ENCODE results near the gene MIB2. TPM values are rescaled to one million over a fixed set of nuclear protein-coding genes. Genes with fewer than 3 reads are reported as not detected.
"Not testable (repeated sequence)": the region's sequence is repeated elsewhere in the genome, so short reads cannot be mapped to it uniquely, and the experiment has no call there.

MIB2 gene
- total RNA-seq, 1 donor from 2014 or later: 85.0 TPM

GRCh38 chr1:1626207-1627141 lies 11.2 kb downstream of the MIB2 start:
- DNase-seq (ENCODE audit: low spot score): no peak

DNA sequence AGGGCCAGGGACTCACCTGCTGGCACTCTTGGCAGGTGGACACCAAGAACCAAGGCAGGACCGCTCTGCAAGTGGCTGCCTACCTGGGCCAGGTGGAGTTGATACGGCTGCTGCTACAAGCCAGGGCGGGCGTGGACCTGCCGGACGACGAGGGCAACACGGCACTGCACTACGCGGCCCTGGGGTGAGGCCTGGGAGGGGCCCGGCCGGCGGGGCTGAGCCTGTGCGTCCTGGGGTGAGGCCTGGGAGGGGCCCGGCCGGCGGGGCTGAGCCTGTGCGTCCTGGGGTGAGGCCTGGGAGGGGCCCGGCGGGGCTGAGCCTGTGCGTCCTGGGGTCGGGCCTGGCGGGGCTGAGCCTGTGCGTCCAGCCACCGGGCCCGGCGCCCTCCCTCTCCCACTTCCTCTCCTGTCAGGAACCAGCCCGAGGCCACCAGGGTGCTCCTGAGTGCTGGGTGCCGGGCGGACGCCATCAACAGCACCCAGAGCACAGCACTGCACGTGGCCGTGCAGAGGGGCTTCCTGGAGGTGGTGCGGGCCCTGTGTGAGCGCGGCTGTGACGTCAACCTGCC lies 12.0 kb downstream of the MIB2 start:
- peak; percentile 17 for DNase-seq (ENCODE audit: low spot score)

- DNase-seq (ENCODE audit: low spot score): no peak
Observed at GRCh38 chr1:1627829-1628753, 12.8 kb downstream of the MIB2 start.

DNA sequence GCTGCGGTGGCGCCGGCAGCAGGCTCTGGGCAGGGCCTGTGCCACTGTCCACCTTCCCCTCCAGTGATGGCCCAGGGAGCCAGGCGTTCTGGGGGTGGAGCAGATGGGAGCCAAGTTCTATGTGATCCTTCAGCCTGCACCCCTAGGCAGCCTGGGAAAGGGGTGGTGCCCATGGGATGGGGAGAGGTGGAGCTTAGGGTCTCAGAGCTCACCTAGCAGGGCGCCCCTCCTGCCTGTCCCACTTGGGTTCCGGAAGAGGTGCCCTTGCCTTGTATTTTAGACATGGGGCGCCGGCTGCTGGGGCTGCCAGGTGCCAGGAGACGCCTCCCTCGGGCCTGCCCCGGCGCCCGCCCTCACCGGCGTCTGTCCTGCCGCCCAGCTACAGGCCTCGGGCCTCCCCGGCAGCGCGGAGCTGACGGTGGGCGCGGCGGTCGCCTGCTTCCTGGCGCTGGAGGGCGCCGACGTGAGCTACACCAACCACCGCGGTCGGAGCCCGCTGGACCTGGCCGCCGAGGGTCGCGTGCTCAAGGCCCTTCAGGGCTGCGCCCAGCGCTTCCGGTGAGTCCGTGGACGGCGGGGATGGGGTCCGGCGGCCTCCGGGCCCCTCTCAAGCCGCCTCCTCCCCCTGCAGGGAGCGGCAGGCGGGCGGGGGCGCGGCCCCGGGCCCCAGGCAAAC lies 13.6 kb downstream of the MIB2 start:
- DNase-seq (ENCODE audit: low spot score): peak; percentile 59

DNA sequence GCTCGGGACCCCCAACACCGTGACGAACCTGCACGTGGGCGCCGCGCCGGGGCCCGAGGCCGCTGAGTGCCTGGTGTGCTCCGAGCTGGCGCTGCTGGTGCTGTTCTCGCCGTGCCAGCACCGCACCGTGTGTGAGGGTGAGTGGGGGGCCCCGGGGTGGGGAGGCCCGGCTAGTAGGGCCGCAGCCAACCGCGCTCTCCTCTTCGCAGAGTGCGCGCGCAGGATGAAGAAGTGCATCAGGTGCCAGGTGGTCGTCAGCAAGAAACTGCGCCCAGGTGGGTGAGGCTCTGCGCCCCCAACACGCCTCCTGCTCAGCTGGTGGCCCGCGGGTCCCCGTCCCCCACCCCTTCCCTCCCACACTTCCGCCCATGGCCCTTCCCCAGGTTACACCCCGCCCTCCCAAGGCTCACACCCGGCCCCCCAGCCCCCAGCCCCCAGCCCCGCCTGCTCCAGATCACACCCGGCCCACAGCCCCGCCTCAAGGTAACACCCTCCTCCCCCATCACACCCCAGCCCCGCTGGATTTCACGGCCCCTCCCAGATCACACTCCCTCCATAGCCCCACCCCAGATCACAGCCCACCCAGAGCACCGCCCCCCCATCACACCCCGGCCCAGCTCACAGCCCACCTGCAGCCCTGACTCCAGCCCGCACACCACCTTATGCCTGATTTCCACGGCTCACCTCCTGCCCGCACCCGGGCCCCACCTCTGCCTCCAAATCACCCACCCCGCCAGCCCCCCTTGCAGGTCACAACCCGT lies 14.3 kb downstream of the MIB2 start:
- peak; percentile 35 for DNase-seq (ENCODE audit: low spot score)

DNA sequence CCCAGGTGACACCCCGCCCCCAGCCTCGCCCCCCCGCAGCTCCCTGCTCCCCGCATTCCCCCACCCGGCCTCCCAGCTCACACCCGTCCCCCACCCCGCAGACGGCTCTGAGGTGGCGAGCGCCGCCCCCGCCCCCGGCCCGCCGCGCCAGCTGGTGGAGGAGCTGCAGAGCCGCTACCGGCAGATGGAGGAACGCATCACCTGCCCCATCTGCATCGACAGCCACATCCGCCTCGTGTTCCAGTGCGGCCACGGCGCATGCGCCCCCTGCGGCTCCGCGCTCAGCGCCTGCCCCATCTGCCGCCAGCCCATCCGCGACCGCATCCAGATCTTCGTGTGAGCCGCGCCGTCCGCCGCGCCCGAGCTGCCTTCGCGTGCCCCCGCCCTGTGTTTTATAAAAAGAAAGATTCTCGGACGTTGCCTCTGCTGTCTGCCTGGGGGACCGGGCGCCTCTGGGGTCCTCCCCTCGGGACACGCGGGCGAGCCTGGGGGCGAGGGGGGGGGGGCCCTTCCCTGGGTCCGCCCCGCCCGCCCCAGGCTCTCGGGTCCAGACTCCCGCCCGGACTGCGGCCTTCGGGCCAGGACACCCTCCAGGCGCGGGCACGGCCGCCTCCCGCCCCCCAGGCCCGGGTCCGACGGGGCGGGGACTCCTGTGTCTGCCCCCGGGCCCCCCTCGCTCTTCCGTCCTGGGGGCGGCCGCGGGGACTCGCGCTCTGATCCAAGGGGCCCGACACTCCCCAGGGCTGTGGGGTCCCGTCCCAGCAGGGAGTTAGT lies 15.1 kb downstream of the MIB2 start:
- DNase-seq (ENCODE audit: low spot score): peak; percentile 92

- peak; percentile 81 for DNase-seq (ENCODE audit: low spot score)
Observed at GRCh38 chr1:1630965-1631781, 15.9 kb downstream of the MIB2 start.

GRCh38 chr1:1631782-1632420 lies 16.6 kb downstream of the MIB2 start, which contains the start of gene MMP23B:
TSS of gene MMP23B (plus strand) at chr1:1632173. CDS start at chr1:1632219, 46 bp downstream.
- DNase-seq (ENCODE audit: low spot score): peak; percentile 84

- DNase-seq (ENCODE audit: low spot score): not testable (repeated sequence)
Observed at GRCh38 chr1:1633409-1633808, 18.1 kb downstream of the MIB2 start.

GRCh38 chr1:1634613-1635012 lies 19.3 kb downstream of the MIB2 start:
- DNase-seq (ENCODE audit: low spot score): not testable (repeated sequence)

- DNase-seq (ENCODE audit: low spot score): not testable (repeated sequence)
Observed at GRCh38 chr1:1636621-1637478, 21.6 kb downstream of the MIB2 start.

DNA sequence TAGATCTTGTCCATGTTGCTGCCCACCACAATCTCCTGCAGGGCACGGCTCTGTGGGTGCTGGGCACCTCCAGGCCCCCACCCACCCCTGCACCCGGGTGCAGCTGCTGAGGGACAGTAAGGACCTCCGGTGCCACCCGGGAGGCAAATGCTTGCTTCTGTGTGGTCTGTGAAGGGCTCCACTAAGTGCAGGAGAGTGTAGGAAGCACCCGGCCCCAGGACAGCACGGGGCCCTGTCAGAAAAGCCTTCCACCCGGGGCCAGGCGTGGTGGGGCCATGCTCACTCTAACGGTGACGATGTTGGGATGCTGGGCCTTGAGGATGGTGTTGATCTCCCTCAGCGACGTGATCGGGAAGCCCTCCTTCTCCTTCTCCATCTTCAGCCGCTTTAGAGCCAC lies 22.2 kb downstream of the MIB2 start:
- DNase-seq (ENCODE audit: low spot score): not testable (repeated sequence)

DNA sequence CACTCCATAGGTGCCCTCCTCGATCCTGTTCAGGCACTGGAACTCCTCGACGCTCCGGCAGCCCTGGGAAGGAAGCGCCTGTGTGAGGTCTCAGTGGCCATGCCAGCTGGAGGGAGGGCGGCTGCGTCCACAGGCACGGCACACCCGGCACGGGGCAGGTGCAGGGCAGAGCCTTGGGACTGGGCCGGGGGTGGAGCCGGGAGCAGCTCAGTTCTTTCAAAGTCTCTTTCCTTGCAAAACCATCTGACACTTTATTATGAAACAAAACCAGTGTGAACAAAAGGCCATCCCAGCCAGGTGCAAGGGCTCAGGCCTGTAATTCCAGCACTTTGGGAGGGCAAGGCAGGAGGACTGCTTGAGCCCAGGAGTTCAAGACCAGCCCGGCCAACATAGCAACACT lies 23.2 kb downstream of the MIB2 start:
- not testable (repeated sequence) for DNase-seq (ENCODE audit: low spot score)

GRCh38 chr1:1639368-1639767 lies 24.1 kb downstream of the MIB2 start:
- not testable (repeated sequence) for DNase-seq (ENCODE audit: low spot score)

GRCh38 chr1:1640081-1640480 lies 24.8 kb downstream of the MIB2 start:
- not testable (repeated sequence) for DNase-seq (ENCODE audit: low spot score)

DNA sequence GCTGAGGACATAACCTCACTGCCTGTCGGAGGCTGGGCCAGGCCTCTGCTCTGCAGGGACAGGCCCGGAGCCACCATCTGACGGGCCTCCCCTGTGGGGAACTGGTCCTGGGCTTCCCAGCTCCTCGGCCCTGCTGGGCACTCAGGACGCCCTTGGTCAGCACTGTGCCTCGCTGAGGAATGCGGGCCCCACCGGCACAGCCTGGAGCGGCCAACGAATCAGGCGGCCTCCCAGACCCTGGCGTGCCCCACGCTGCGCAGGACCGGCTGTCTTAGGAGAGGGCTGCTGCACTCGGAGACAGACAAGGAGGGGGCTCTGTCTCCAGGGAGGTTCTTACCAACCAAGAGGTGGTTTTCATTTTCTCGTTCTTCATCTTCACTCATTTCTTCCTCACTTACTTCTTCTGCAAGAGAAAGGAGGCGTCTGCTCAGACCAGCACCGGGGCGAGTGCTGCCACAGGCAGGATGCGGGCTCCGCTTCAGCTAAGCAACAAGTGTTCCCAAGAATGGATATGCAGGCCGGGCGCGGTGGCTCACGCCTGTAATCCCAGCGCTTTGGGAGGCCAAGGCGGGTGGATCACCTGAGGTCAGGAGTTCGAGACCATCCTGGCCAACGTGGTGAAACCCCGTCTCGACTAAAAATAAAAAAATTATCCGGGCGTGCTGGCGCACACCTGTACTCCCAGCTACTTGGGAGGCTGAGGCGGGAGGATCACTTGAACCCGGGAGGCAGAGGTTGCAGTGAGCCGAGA lies 25.6 kb downstream of the MIB2 start:
- DNase-seq (ENCODE audit: low spot score): not testable (repeated sequence)
